Keratinocyte (primary cell): ENCODE measurements around the gene GPR107. TPM values are rescaled to one million over a fixed set of nuclear protein-coding genes. Genes with fewer than 3 reads are reported as not detected.

Source experiments
- DNase-seq: peaks from one replicate; pipeline ENCODE4 v3.0.0-alpha.2; 2011; ENCODE audit warnings: low read depth, missing footprints, low spot score
- FAIRE-seq: peaks from 2 replicates; lab custom pipeline; 2011; peaks lifted over from hg19 to GRCh38; lab: Jason Lieb, UNC
- H2AFZ ChIP-seq: 2 replicates; pipeline ENCODE4 v1.6.0; 2012; ENCODE audit warnings: low read length, control low read depth, inconsistent platforms; ENCODE audit not compliant: control insufficient read depth
- H3K27ac ChIP-seq: 2 replicates; pipeline ENCODE4 v1.5.1; 2011; ENCODE audit warnings: low read length; ENCODE audit not compliant: control insufficient read depth, insufficient read depth
- H3K27me3 ChIP-seq: 3 replicates; pipeline ENCODE4 v1.6.0; 2011; ENCODE audit warnings: low read length; ENCODE audit not compliant: control insufficient read depth, insufficient read depth; ENCODE audit errors: extremely low read depth
- H3K36me3 ChIP-seq, 2 experiments: 2 replicates in 1 of 2; 3 replicates in 1 of 2; pipeline ENCODE4 v1.5.1; 2011; ENCODE audit warnings: low read length in 2 of 2, mild to moderate bottlenecking in 1 of 2; ENCODE audit not compliant: control insufficient read depth in 2 of 2, insufficient read depth in 2 of 2; ENCODE audit errors: extremely low read depth in 1 of 2
- H3K4me1 ChIP-seq: 3 replicates; pipeline ENCODE4 v1.5.1; 2011; ENCODE audit warnings: low read length; ENCODE audit not compliant: control insufficient read depth, insufficient read depth; ENCODE audit errors: extremely low read depth
- H3K4me2 ChIP-seq: 3 replicates; pipeline ENCODE4 v1.6.0; 2011; ENCODE audit warnings: low read depth, low read length; ENCODE audit not compliant: control insufficient read depth, insufficient read depth; ENCODE audit errors: extremely low read depth
- H3K4me3 ChIP-seq, 3 experiments: fragments of 200-600 bp in 1 of 3; sonication (generic) in 1 of 3; 2 replicates in 2 of 3; 3 replicates in 1 of 3; pipeline ENCODE4 v1.5.1; 2011 to 2016; ENCODE audit warnings: low read length in 3 of 3, mild to moderate bottlenecking in 3 of 3, control low read depth in 2 of 3, inconsistent platforms in 1 of 3, low read depth in 1 of 3, mixed read lengths in 1 of 3, mixed run types in 1 of 3, moderate library complexity in 1 of 3; ENCODE audit not compliant: control insufficient read depth in 2 of 3, insufficient read depth in 2 of 3; ENCODE audit errors: extremely low read depth in 1 of 3
- H3K79me2 ChIP-seq: 2 replicates; pipeline ENCODE4 v1.6.0; 2012; ENCODE audit warnings: low read length; ENCODE audit not compliant: control insufficient read depth, insufficient read depth
- H3K9ac ChIP-seq: 3 replicates; pipeline ENCODE4 v1.6.0; 2011; ENCODE audit warnings: low read length; ENCODE audit not compliant: control insufficient read depth, insufficient read depth; ENCODE audit errors: extremely low read depth
- H3K9me1 ChIP-seq: 3 replicates; pipeline ENCODE4 v1.6.0; 2011; ENCODE audit warnings: low read length; ENCODE audit not compliant: control insufficient read depth, insufficient read depth; ENCODE audit errors: extremely low read depth
- H3K9me3 ChIP-seq: 2 replicates; pipeline ENCODE4 v1.5.1; 2012; ENCODE audit warnings: low read depth, low read length; ENCODE audit not compliant: control insufficient read depth
- H4K20me1 ChIP-seq: 3 replicates; pipeline ENCODE4 v1.6.0; 2011; ENCODE audit warnings: low read length; ENCODE audit not compliant: control insufficient read depth, insufficient read depth; ENCODE audit errors: extremely low read depth
- EZH2 ChIP-seq: IDR thresholded peaks from one replicate; pipeline ENCODE4 v1.6.1; 2012; ENCODE audit warnings: inconsistent platforms, mild to moderate bottlenecking, low read length, moderate library complexity
- dilution Hi-C: fragments of 300-500 bp; cut with MboI; formaldehyde crosslinking; loops from one replicate; pipeline ENCODE4 v1.7.0; 2020; ENCODE audit warnings: low sequenced_read_pairs; ENCODE audit not compliant: extremely low pct_ligation_motif_present
- polyA plus RNA-seq, 5 experiments: library from polyadenylated mRNA; depleted of rRNA in 3 of 5; stranded (reverse) in 3 of 5; stranded (forward) in 1 of 5; unstranded in 1 of 5; fragments of >200 nt; gene quantifications; 1 replicate in 1 of 5; 2 replicates in 3 of 5; 3 replicates in 1 of 5; pipeline versions ENCODE4 v1.2.1 to v1.2.3, GENCODE V29; 2011 to 2012; ENCODE audit warnings: missing spikeins in 2 of 5, low read depth in 1 of 5, low replicate concordance in 1 of 5
- TF ChIP-seq, protein P1 (sequence below), 3 experiments: IDR thresholded peaks in 1 of 3; conservative IDR thresholded peaks in 1 of 3; optimal IDR thresholded peaks in 1 of 3; 2 replicates in 2 of 3; 3 replicates in 1 of 3; pipeline versions ENCODE3 to v1.5.1; 2011; ENCODE audit warnings: low read length in 3 of 3, mild to moderate bottlenecking in 3 of 3, moderate library complexity in 2 of 3, control low read depth in 1 of 3, inconsistent platforms in 1 of 3; ENCODE audit not compliant: insufficient read depth in 2 of 3; ENCODE audit errors: extremely low read depth in 1 of 3

The GPR107 gene
- polyA plus RNA-seq, 1 donor (not counting 4 experiments of a cell fraction or from before 2014, with no cell fraction given), result 27.3 TPM

GRCh38 chr9:130145658-130146057, 92.0 kb downstream of the GPR107 start:
- Histone ChIP-seq H3K4me3 (no peak overlapping the region), H4K20me1 (no peaks in the 10 kb centered on the region), H3K4me2 (no peak overlapping the region), H3K9ac (no peak overlapping the region), H3K4me1 (peaks cover 22% of the 10 kb centered on the region), H3K27me3 (no peaks in the 10 kb centered on the region), H3K27ac (no peak overlapping the region), H3K36me3 (no peaks in the 10 kb centered on the region), H3K9me3 (no peaks in the 10 kb centered on the region), H2AFZ (no peak overlapping the region), H3K9me1 (no peaks in the 10 kb centered on the region), H3K79me2 (no peaks in the 10 kb centered on the region)
- TF ChIP-seq, protein P1, sequence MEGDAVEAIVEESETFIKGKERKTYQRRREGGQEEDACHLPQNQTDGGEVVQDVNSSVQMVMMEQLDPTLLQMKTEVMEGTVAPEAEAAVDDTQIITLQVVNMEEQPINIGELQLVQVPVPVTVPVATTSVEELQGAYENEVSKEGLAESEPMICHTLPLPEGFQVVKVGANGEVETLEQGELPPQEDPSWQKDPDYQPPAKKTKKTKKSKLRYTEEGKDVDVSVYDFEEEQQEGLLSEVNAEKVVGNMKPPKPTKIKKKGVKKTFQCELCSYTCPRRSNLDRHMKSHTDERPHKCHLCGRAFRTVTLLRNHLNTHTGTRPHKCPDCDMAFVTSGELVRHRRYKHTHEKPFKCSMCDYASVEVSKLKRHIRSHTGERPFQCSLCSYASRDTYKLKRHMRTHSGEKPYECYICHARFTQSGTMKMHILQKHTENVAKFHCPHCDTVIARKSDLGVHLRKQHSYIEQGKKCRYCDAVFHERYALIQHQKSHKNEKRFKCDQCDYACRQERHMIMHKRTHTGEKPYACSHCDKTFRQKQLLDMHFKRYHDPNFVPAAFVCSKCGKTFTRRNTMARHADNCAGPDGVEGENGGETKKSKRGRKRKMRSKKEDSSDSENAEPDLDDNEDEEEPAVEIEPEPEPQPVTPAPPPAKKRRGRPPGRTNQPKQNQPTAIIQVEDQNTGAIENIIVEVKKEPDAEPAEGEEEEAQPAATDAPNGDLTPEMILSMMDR (optimal IDR thresholded peaks at IDR 0.05 in 1 of 3, IDR thresholded peaks at IDR 0.05 in 1 of 3, conservative IDR thresholded peaks at IDR 0.05 in 1 of 3; ENCODE audit: extremely low read depth in 1 of 3, insufficient read depth in 2 of 3, low read length in 3 of 3), result no peak
- no peak for TF ChIP-seq EZH2
- dilution Hi-C loops, result no loop called here
- FAIRE-seq (no peak), DNase-seq (no peak)

GRCh38 chr9:130147198-130147597, 93.5 kb downstream of the GPR107 start:
- H3K4me2 ChIP-seq, result no peak overlapping the region
- H3K9me3 ChIP-seq, result no peaks in the 10 kb centered on the region
- H4K20me1 ChIP-seq, result no peaks in the 10 kb centered on the region
- H3K27ac ChIP-seq, result no peak overlapping the region
- no peaks in the 10 kb centered on the region for H3K27me3 ChIP-seq
- dilution Hi-C loops, result no loop called here
- H3K9me1 ChIP-seq, result no peaks in the 10 kb centered on the region
- no peak overlapping the region for H3K4me3 ChIP-seq
- DNase-seq, result no peak
- no peak overlapping the region for H2AFZ ChIP-seq
- H3K79me2 ChIP-seq, result no peaks in the 10 kb centered on the region
- no peak for FAIRE-seq
- no peak overlapping the region for H3K9ac ChIP-seq
- no peaks in the 10 kb centered on the region for H3K36me3 ChIP-seq
- TF ChIP-seq, protein P1 (optimal IDR thresholded peaks at IDR 0.05 in 1 of 3, IDR thresholded peaks at IDR 0.05 in 1 of 3, conservative IDR thresholded peaks at IDR 0.05 in 1 of 3; ENCODE audit: extremely low read depth in 1 of 3, insufficient read depth in 2 of 3, low read length in 3 of 3), result no peak
- TF ChIP-seq EZH2, result no peak
- peaks cover 27% of the 10 kb centered on the region for H3K4me1 ChIP-seq
